ENCODE results near the gene PRKN.

Gene PRKN

DNA sequence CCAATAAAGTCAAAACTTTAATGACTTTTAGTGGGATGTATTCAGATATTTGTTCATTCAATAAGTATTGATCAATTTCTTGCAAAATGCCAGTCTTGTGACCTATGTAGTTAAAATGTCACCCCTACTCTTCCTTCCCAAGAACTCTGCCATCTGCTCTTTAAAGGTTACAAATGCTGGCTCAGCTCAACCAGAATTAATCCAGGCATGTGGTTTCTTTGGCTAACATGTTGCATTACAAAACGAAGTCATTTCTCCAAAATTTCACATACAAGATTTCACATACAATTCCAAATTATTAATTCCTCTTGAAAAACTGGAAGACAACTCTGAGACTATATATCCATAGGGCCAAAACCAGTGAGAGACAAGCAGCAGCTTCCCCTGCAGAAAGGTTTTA lies 395.7 kb downstream of the PRKN start:
- DNase-seq (ENCODE audit: low read depth in 2 of 3, low spot score in 2 of 3): no peak

DNA sequence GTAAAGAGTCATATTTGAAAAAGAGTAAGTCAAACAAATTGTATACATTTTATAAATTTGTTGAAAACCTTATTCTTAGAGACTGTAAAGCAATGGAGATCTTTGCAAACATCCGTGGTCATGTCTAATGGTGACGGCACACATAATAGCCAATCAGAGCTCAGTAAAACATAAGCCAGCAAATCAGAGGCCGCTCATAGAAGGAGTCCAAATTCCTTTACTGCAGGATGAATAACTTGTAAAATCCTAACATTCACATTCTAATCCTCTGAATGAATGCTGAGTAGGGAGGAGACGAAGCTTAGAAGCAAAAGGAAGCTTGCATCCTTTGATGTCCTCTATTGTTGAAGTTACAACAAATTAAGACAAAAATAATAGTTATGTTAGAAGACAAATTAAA lies 401.7 kb downstream of the PRKN start:
- DNase-seq (ENCODE audit: low read depth in 2 of 3, low spot score in 2 of 3): no peak

DNA sequence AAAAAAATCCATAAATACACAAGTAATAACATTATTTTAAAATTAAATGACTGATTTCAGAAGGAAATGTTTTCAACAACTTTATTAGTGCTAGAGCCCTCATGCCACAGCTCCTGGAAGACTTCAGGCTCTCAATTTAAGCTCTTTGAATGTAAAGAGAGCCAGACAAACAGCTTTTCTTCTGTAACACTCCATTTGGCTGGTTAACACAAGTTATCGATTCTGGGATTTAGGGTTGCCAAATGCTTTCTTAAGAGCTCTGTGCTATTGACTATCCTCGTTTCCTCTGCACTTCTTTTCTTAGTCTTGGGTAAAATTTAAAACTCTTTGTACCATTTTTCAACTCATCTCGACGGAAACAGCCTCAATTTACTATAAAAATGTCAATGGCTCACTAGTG lies 402.5 kb downstream of the PRKN start:
- DNase-seq (ENCODE audit: low read depth in 2 of 3, low spot score in 2 of 3): no peak

DNA sequence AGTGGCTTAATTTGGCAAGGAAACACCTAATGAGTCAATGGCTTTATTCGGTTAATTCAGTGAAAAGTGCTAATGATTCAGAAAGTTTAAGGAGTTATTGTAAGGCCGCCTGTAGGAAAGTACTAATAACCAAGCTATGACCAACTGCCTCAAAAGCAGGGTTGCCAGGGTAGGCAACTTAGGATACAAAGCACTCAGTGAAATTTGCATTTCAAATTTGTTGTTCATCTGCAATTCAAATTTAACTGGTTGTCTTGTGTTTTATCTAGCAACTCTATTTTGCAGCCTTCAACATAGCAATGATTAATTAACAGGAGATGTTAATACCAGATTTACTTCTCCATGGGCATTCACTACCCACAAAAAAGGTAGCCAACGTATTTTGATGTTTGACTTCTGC lies 412.3 kb downstream of the PRKN start:
- no peak for DNase-seq (ENCODE audit: low read depth in 2 of 3, low spot score in 2 of 3)

DNA sequence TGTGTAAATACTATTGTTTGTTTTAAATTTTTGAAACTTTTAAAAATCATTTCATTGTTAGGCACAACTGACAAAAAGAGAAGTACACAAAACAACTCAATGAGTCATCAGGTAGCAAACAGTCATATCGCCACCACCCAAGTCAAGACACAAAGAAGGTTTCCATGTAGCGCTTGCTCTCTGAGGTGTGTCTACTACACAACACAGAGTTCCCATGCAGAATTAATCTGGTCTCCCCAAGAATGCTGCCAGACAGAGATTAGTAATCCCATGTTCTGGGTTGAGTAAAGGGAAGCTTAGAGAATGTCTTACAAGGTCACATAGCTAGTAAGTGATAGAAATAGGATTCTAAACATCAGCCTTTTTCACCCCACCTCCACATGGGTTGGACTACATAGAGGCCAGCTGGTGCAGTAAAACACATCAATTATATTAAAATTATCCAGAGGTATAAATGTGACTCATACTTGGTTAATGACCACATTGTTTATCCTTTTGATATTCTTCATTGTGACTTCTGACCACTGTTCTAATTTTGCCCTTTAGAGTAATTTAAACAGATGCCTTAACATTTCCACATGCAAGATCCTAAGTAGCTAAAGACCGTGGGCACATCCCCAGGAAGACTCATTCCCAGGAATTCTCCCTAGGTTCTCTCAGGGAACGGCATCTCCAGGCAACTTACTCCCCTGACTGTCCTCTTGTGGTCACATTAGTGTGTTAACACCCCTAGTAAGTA lies 413.5 kb downstream of the PRKN start:
- DNase-seq (ENCODE audit: low read depth in 2 of 3, low spot score in 2 of 3): no peak

- DNase-seq (ENCODE audit: low read depth in 2 of 3, low spot score in 2 of 3): no peak
These were observed 419.7 kb downstream of the PRKN start for GRCh38 chr6:162307865-162308264.

GRCh38 chr6:162306616-162307015 lies 420.9 kb downstream of the PRKN start:
- no peak for DNase-seq (ENCODE audit: low read depth in 2 of 3, low spot score in 2 of 3)

- DNase-seq (ENCODE audit: low read depth in 2 of 3, low spot score in 2 of 3): no peak
These were observed 426.4 kb downstream of the PRKN start for GRCh38 chr6:162301128-162301527.

GRCh38 chr6:162294029-162294428 lies 433.5 kb downstream of the PRKN start:
- no peak for DNase-seq (ENCODE audit: low read depth in 2 of 3, low spot score in 2 of 3)

DNA sequence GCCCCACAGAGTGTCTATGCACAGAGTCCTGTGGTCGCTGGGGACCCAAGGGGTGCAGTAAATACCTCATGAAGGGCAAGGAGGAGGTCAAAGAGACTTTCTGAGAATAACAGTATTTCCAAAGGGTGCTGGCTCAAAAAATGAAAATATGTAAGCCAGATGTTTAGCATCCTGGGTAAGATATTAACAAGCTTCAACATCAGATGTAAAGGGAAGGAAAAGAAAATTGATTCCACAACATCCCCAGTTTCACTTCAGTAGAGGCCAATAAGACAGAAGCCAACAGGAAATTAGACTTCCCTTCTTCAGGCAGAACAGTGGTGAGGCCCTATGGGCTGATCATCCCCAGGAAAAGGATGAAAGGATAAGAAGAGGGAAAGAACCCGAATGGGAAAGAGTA lies 434.7 kb downstream of the PRKN start:
- DNase-seq (ENCODE audit: low read depth in 2 of 3, low spot score in 2 of 3): no peak

DNA sequence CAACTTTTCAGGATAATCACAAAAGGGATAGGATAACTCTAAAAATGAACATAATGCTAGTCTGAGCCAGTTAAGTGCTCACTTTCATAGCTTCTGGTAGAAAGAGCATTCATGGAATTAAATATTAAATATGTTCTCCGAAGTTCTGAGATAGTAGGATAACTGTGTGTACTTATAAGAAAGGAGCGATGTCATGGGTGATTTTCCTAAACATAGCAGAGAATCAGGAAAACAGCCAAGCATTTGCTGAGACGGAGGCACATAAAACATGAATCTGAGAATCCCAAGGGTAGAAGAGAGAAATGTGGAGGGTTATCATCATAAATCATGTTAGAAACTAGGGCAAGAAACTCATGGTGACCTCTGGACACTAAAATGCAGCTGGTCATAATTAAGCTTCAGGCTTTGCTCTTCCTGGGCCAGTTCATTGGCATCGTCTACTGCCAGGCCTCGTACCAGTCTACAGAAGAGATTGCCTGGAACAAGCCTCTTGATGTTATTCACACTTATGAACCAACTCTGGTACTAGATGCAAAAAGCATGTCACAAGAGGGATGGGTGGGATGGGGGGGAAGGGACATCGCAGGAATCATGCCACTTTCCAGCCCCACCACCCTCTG lies 436.6 kb downstream of the PRKN start:
- DNase-seq (ENCODE audit: low read depth in 2 of 3, low spot score in 2 of 3): no peak

- DNase-seq (ENCODE audit: low read depth in 2 of 3, low spot score in 2 of 3): no peak
These were observed 437.6 kb downstream of the PRKN start for GRCh38 chr6:162289972-162290371.

DNA sequence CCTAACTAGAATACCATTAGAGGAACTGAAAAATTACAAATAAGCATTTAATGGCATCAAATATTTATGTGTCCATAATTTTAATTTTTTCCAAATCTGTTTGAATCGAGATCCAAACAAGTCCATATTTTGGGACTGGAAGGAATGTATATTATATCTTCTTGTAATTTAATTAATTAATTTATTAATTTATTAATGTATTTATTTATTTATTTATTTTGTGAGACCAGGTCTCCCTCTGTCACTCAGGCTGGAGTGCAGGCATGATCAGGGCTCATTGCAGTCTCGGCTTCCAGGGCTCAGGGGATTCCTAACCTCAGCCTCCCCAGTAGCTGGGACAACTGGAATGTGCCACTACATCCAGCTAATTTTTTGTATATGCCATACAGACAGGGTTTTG lies 453.6 kb downstream of the PRKN start:
- DNase-seq (ENCODE audit: low read depth in 2 of 3, low spot score in 2 of 3): no peak

DNA sequence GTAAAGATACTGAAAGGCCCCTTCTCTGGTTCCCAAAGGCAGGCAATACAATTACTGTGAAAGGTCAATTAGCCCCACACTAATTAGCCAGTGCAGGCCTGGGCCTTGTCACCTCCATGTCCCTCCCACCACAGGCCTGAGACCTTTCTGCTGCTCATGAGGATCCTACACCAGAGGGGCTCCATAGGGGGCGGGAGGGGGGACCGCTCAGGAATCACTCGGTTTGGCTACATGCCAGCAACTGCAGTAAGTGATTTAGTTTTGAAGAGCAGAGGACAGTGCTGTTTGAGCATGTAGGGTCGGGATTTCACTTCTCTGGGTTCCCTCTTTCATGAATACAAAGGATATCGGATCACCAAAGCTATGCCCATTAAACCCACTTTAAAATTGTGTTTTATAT lies 455.6 kb downstream of the PRKN start:
- no peak for DNase-seq (ENCODE audit: low read depth in 2 of 3, low spot score in 2 of 3)

DNA sequence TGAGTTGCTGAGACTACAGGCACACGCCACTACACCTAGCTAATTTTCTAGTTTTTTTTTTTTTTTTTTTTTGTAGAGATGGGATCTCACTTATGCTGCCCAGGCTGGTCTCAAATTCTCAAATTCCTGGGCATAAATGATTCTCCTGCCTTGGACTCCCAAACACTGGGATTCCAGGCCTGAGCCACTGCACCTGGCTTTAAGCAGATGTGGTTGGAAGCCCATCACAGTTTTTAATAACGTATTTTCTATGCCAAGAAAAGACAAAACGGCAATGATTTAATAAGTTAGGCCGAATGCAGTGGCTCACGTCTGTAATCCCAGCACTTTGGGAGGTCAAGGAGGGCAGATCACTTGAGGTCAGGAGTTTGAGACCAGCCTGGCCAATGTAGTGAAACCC lies 456.6 kb downstream of the PRKN start:
- DNase-seq (ENCODE audit: low read depth in 2 of 3, low spot score in 2 of 3): no peak

- no peak for DNase-seq (ENCODE audit: low read depth in 2 of 3, low spot score in 2 of 3)
These were observed 459.9 kb downstream of the PRKN start for GRCh38 chr6:162267641-162268040.

DNA sequence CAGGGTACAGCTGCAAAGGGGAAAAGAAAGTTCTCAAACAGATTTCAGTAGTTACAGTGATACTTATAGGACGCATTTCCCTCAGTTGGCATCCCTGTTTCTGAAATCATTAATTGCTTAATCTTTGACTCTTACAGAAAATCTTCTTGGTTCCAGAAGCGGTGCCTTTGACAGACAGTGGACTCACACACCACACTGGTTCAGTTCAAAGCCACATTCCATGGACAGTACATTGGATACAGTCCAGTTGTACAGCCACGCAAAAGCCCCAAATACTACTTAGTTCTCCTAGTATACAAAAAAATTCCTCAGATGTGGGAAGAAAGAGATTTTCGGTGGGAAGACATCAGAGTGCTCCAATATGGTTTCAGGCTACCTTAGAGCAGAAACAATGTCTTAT lies 460.4 kb downstream of the PRKN start:
- DNase-seq (ENCODE audit: low read depth in 2 of 3, low spot score in 2 of 3): no peak

DNA sequence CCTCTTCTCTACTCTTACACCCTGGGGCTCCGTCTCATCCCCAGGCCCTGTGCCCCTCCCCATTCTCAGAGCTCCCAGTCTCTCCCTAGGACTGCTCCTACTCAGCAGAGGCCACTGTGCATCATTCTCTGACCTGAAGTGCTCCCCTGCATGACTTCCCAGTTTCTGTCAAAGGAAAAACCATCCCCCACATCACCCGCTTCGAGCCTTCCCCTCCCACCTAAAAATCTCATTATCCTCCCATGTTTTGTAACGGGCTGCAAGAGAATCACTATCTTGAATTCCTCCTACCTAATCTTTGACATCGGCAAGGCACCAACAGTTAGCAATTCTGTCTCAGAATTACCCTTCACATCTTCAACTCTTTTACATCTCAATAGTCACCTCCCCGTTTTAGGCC lies 463.0 kb downstream of the PRKN start:
- DNase-seq (ENCODE audit: low read depth in 2 of 3, low spot score in 2 of 3): no peak

DNA sequence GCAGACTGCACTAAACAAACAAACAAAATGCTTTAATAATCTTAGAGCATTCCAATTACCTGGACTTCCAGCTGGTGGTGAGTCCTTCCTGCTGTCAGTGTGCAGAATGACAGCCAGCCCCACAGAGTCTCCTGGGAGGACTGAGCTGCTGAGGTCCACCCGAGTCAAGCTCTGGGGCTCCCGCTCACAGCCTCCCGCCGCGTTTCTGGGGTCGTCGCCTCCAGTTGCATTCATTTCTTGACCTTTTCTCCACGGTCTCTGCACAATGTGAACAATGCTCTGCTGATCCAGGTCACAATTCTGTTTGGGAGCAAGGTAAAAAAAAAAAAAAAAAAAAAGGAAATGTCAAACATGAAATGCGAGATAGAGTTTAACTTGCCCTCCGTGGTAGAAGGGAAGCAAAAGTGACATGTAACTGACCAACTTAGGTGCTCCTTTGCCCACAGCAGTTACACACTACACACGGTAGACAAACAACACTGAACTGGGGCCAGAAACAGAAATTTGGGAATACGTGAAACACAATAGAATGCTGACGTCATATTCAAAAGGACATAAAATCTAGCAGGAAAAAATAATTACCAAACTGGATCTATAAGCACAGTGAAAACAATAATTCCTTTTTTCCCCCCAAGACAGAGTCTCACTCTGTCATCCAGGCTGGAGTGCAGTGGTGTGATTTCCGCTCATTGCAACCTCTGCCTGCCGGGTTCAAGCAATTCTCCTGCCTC lies 464.9 kb downstream of the PRKN start:
- DNase-seq (ENCODE audit: low read depth in 2 of 3, low spot score in 2 of 3): no peak

DNA sequence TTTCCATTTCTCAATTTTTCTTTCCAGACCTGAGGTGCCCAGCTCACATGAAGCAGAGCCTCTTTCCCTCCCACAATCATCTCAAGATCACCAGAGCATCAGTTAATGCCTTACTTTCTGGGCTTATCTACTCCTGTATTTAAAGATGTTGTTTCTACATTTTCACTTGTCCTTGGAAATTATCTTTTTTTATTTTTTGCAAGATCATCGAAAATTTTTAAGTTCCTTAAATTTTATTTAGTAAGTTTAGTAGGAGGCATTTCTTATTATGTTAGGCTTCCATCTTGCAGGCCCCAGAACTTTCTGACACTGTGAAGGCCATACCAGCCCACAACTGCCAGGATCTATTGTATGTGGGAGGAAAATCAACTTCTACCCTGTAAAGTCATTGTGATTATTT lies 466.0 kb downstream of the PRKN start:
- DNase-seq (ENCODE audit: low read depth in 2 of 3, low spot score in 2 of 3): no peak

- no peak for DNase-seq (ENCODE audit: low read depth in 2 of 3, low spot score in 2 of 3)
These were observed 467.5 kb downstream of the PRKN start for GRCh38 chr6:162260027-162260426.

- DNase-seq (ENCODE audit: low read depth in 2 of 3, low spot score in 2 of 3): no peak
These were observed 468.9 kb downstream of the PRKN start for GRCh38 chr6:162258647-162259046.

Measured in activated CD8-positive, alpha-beta memory T cell treated with anti-CD3 and anti-CD28 coated beads for 48 hours (primary cell).